ENCODE results near the gene NOC3L. TPM values are rescaled to one million over a fixed set of nuclear protein-coding genes. Genes with fewer than 3 reads are reported as not detected.

The NOC3L gene
- total RNA-seq, 1 donor from 2014 or later, result 22.6 TPM

DNA sequence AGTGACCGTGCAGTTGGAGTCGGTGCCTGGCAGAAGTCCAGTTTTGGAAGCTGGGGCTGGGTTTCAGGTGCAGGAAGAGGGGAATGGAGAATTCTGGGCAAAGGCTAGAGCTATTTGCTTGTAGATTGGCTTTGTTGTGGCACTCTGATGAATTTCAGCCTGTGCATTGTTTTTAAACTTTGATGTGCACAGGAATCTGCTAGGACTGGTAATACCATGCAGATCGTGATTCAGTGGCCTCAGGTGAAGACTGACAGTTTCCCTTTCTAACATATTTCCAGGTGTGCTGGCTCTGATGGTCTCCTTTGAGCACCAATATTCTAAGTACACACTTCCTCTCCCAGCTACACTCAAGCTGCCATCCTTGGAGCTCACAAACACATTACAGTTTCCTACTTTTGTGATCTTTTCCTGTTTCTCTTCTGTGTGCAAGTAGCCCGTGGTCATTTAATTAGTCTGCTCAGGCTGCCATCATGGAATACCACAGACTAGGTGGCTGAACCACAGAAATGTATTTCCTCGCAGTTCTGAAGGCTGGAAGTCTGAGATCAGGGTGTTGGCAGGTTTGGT, 55.6 kb downstream of the NOC3L start:
- TF ChIP-seq CTCF (IDR thresholded peaks at IDR 0.05; ENCODE audit: insufficient read depth, low read length, severe bottlenecking), result no peak
- H3K36me3 ChIP-seq (ENCODE audit: control insufficient read depth, insufficient read depth, low read length), result no peaks in the 10 kb centered on the region
- H3K4me3 ChIP-seq (ENCODE audit: low read depth, low read length), result no peak overlapping the region
- no peak for DNase-seq (ENCODE audit: low read depth)
- FAIRE-seq, result no peak
- no peaks in the 10 kb centered on the region for H3K27me3 ChIP-seq (ENCODE audit: control insufficient read depth, insufficient read depth, low read length)

- H3K4me3 ChIP-seq (ENCODE audit: low read depth, low read length), result no peak overlapping the region
- TF ChIP-seq CTCF (IDR thresholded peaks at IDR 0.05; ENCODE audit: insufficient read depth, low read length, severe bottlenecking), result no peak
- FAIRE-seq (no peak), DNase-seq (ENCODE audit: low read depth) (no peak)
- no peaks in the 10 kb centered on the region for H3K27me3 ChIP-seq (ENCODE audit: control insufficient read depth, insufficient read depth, low read length)
- no peaks in the 10 kb centered on the region for H3K36me3 ChIP-seq (ENCODE audit: control insufficient read depth, insufficient read depth, low read length)
Measured at GRCh38 chr10:94303929-94304328, 58.8 kb downstream of the NOC3L start.

- Histone ChIP-seq H3K27me3 (ENCODE audit: control insufficient read depth, insufficient read depth, low read length) (no peaks in the 10 kb centered on the region), H3K4me3 (ENCODE audit: low read depth, low read length) (no peak overlapping the region), H3K36me3 (ENCODE audit: control insufficient read depth, insufficient read depth, low read length) (no peaks in the 10 kb centered on the region)
- FAIRE-seq, result no peak
- no peak for TF ChIP-seq CTCF (IDR thresholded peaks at IDR 0.05; ENCODE audit: insufficient read depth, low read length, severe bottlenecking)
- DNase-seq (ENCODE audit: low read depth), result no peak
Measured at GRCh38 chr10:94300042-94300441, 62.7 kb downstream of the NOC3L start.

DNA sequence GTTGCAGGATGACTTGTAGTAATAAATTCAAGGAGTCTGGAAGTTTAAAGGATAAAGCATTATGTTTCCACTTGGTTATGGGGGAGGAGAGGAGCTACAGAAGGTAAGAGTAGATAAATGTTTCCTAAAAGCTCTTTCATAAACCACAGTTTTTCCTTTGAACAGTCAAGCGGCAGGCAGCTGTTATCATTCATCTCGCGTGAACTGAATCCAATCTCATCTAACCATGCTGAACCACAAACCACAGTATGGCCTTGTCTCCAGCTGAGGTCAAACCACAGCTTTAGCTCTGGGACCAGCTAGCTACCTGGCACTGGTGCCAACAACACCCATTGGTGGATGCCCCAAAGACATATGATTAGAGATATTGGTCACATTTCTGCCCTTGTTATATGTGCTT, 63.3 kb downstream of the NOC3L start:
- DNase-seq (ENCODE audit: low read depth), result no peak
- TF ChIP-seq CTCF (IDR thresholded peaks at IDR 0.05; ENCODE audit: insufficient read depth, low read length, severe bottlenecking), result no peak
- no peaks in the 10 kb centered on the region for H3K36me3 ChIP-seq (ENCODE audit: control insufficient read depth, insufficient read depth, low read length)
- FAIRE-seq, result no peak
- H3K27me3 ChIP-seq (ENCODE audit: control insufficient read depth, insufficient read depth, low read length), result no peaks in the 10 kb centered on the region
- H3K4me3 ChIP-seq (ENCODE audit: low read depth, low read length), result no peak overlapping the region

- FAIRE-seq, result no peak
- no peak for TF ChIP-seq CTCF (IDR thresholded peaks at IDR 0.05; ENCODE audit: insufficient read depth, low read length, severe bottlenecking)
- Histone ChIP-seq H3K4me3 (ENCODE audit: low read depth, low read length) (no peak overlapping the region), H3K36me3 (ENCODE audit: control insufficient read depth, insufficient read depth, low read length) (no peaks in the 10 kb centered on the region), H3K27me3 (ENCODE audit: control insufficient read depth, insufficient read depth, low read length) (no peaks in the 10 kb centered on the region)
- DNase-seq (ENCODE audit: low read depth), result no peak
Measured at GRCh38 chr10:94294168-94294567, 68.6 kb downstream of the NOC3L start.

DNA sequence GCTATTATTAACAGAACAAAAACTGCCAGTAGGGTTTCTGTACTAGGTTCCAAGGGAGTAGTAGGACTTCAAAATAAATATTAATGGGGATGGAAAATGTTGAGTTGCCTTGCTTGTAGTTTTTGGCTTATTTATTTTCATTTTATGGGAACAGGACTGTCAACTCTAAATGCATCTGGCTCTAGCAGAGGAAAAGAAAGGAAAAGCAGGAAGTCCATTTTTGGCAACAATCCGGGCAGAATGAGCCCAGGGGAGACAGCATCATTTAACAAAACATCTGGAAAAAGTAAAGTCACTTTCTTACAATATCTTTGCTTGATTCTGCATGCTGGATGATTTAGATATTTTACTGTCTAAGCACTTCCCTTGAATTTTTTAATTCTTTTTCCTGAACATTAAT, 69.4 kb downstream of the NOC3L start:
- H3K36me3 ChIP-seq (ENCODE audit: control insufficient read depth, insufficient read depth, low read length), result no peaks in the 10 kb centered on the region
- FAIRE-seq, result no peak
- no peak for DNase-seq (ENCODE audit: low read depth)
- H3K4me3 ChIP-seq (ENCODE audit: low read depth, low read length), result no peak overlapping the region
- H3K27me3 ChIP-seq (ENCODE audit: control insufficient read depth, insufficient read depth, low read length), result no peaks in the 10 kb centered on the region
- no peak for TF ChIP-seq CTCF (IDR thresholded peaks at IDR 0.05; ENCODE audit: insufficient read depth, low read length, severe bottlenecking)

Measured in bronchial epithelial cell (primary cell).